ENCODE data around the gene MUC22. TPM values are rescaled to one million over a fixed set of nuclear protein-coding genes. Genes with fewer than 3 reads are reported as not detected.
"Not testable (repeated sequence)": the region's sequence is repeated elsewhere in the genome, so short reads cannot be mapped to it uniquely, and the experiment has no call there.

The MUC22 gene
- total RNA-seq, 4 donors from 2014 or later, result not detected

- TF ChIP-seq POLR2A (IDR thresholded peaks at IDR 0.05), result no peak
- no peak for TF ChIP-seq CTCF (IDR thresholded peaks at IDR 0.05)
- Histone ChIP-seq H3K27me3 (no peaks in the 10 kb centered on the region), H3K9me3 (no peaks in the 10 kb centered on the region), H3K4me1 (no peaks in the 10 kb centered on the region), H3K36me3 (no peaks in the 10 kb centered on the region), H3K27ac (no peak overlapping the region), H3K4me3 (no peak overlapping the region)
- DNase-seq, result no peak
These were observed 45.1 kb upstream of the MUC22 start for GRCh38 chr6:30965140-30965601.

GRCh38 chr6:30966154-30966553 lies 44.1 kb upstream of the MUC22 start:
- Histone ChIP-seq H3K27me3 (no peaks in the 10 kb centered on the region), H3K4me1 (no peaks in the 10 kb centered on the region), H3K4me3 (no peak overlapping the region), H3K27ac (no peak overlapping the region), H3K36me3 (no peaks in the 10 kb centered on the region), H3K9me3 (no peaks in the 10 kb centered on the region)
- TF ChIP-seq CTCF (IDR thresholded peaks at IDR 0.05) (no peak), POLR2A (IDR thresholded peaks at IDR 0.05) (no peak)
- no peak for DNase-seq

GRCh38 chr6:30969171-30969570 lies 41.1 kb upstream of the MUC22 start:
- H3K4me3 ChIP-seq, H3K4me1 ChIP-seq, H3K36me3 ChIP-seq, H3K27ac ChIP-seq, H3K9me3 ChIP-seq, H3K27me3 ChIP-seq, DNase-seq: not testable (repeated sequence)

- no peak for TF ChIP-seq CTCF (IDR thresholded peaks at IDR 0.05)
- no peak for TF ChIP-seq POLR2A (IDR thresholded peaks at IDR 0.05)
- Histone ChIP-seq H3K27me3 (no peaks in the 10 kb centered on the region), H3K4me1 (no peaks in the 10 kb centered on the region), H3K36me3 (no peaks in the 10 kb centered on the region), H3K9me3 (no peaks in the 10 kb centered on the region), H3K27ac (no peak overlapping the region), H3K4me3 (no peak overlapping the region)
- no peak for DNase-seq
These were observed 39.3 kb upstream of the MUC22 start for GRCh38 chr6:30970946-30971345.

- no peaks in the 10 kb centered on the region for H3K36me3 ChIP-seq
- H3K4me1 ChIP-seq, result no peaks in the 10 kb centered on the region
- H3K27me3 ChIP-seq, result no peaks in the 10 kb centered on the region
- TF ChIP-seq POLR2A (IDR thresholded peaks at IDR 0.05) (no peak), CTCF (IDR thresholded peaks at IDR 0.05) (no peak)
- no peak overlapping the region for H3K4me3 ChIP-seq
- no peaks in the 10 kb centered on the region for H3K9me3 ChIP-seq
- no peak for DNase-seq
- H3K27ac ChIP-seq, result no peak overlapping the region
These were observed 37.5 kb upstream of the MUC22 start for GRCh38 chr6:30972816-30973215.

- Histone ChIP-seq H3K4me1 (no peaks in the 10 kb centered on the region), H3K36me3 (no peaks in the 10 kb centered on the region), H3K9me3 (no peaks in the 10 kb centered on the region), H3K27ac (no peak overlapping the region), H3K4me3 (no peak overlapping the region), H3K27me3 (no peaks in the 10 kb centered on the region)
- no peak for DNase-seq
- TF ChIP-seq POLR2A (IDR thresholded peaks at IDR 0.05) (no peak), CTCF (IDR thresholded peaks at IDR 0.05) (no peak)
These were observed 35.6 kb upstream of the MUC22 start for GRCh38 chr6:30974490-30975252.

Measured in Peyer's patch (tissue), 4 donors.